G401.6 (cell line): ENCODE data around the gene MORC4.

Experiments
- FAIRE-seq: peaks from 2 replicates; lab custom pipeline; 2012; peaks lifted over from hg19 to GRCh38; lab: Jason Lieb, UNC

Gene MORC4

GRCh38 chrX:106905064-106905708, 94.8 kb downstream of the MORC4 start:
- no peak for FAIRE-seq

DNA sequence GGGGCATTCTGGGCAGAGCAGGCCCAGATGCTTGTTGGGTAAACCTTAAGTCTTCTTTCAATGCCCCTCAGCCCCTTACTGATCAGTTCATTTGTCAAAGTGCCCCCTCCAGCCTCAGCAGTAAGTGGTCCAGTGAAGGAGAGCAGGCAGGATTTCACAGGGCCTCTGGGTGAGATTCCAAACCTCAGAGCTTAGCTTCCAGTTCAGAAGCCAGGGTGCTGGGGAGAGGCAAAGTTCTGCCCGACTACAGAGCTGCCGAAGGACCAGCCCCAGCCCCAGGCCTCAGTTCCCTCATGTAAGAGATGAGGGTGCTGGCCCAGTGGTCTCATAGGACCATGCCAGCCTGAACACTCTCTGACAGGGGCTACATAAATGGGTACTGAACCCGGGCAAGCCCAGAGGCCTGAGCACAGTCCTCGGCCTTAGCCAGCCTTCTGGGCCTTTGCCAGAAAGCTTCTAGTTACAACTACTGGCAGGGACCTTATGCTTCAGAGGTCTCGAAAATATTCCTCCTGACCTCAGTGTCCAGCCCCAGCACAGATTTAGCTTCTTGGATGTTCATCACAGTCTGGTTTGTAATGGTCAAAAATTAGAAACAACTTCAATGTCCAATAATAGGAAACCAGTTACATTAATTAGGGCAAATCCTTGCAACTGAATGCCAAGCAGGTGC, 96.0 kb downstream of the MORC4 start:
- no peak for FAIRE-seq

DNA sequence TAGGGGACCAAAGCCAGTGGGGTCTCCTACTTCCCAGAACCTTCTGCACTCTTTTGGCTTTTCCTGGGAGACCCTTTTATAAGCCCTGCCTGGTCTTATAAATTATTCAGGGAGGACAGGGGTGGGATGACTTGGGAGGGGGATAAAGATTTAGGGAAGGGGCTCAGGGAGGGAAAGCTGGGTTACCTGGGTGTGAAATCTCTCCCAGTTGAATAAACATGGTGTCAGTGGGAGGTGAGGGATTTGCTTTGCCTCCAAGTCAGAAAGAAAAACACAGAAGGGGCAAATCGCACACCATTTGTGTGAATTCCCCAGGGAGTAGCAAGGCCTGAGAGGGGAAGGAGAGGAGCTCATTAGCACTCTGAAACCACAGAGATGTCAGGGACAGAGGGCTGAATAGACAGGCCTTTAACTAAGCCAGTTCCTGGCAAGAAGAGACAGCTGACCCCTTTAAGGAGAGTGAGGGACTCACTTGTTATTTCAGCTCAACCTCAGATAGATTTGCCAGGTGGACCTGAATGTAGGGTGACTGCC, 96.7 kb downstream of the MORC4 start, which contains the start of gene RIPPLY1:
Gene RIPPLY1, minus strand, starts transcription at position 51 of the 534 bp plus-strand sequence. CDS start 54 bp downstream, outside the sequence.
- no peak for FAIRE-seq

DNA sequence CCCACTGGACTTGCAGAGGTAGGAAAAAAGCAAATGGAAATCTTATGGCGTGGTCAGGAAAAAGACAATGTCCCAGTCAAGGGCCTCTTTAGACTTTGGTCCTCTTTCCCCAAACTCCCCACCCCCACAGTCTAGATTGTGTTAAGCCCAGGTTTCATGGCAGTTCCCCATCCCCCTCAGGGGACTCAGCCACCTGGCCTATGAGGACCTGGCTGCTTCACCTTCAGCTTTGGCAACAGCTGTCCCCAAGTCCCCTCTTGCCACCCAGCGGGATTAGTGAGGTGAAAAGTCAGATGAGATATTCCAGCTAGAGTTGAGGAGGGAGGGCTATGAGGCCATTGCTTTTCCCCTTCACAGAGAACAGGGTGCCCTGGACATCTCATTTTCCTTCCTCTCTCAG, 97.3 kb downstream of the MORC4 start:
- no peak for FAIRE-seq

GRCh38 chrX:106901781-106902219, 98.2 kb downstream of the MORC4 start:
- no peak for FAIRE-seq

DNA sequence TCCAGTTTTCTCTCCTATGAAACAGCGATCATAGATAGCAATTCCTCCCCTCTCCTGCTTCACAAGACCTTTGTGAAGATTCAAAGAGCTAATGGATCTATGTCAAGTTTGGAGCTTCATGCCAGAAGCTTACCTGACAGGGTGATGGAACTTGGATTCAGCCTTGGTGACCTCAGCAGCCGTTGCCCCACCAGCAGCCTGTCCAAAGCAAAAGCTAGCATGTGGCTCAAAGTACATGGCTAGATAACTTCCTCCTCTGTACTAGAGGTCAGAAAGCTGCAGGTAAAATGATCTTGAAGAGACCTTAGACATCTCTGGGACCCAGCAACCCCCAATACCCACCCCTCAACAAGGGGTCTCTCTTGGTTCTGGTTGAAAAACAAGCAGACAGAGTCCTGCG, 98.7 kb downstream of the MORC4 start:
- FAIRE-seq, result no peak

- FAIRE-seq, result no peak
Measured at GRCh38 chrX:106899841-106900240, 100.2 kb downstream of the MORC4 start.

DNA sequence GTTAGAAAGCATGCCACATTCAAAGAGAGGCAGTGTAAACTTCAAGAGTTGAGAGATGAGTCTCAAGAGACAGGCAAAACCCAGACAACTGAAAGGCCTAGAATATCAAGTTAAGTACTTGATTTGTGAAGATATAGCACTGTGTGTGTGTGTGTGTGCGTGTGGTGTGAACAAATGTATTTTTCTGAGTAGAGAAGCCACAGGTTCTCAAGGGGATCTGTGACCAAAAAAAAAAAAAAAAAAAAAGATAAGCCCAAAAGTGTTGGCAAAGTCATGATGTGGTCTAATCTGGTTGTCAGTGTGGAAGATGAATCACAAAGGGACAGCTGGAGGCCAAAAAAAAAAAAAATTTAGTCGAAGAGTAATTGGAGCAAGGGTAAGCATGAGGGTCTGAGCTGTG, 100.7 kb downstream of the MORC4 start:
- FAIRE-seq, result no peak

DNA sequence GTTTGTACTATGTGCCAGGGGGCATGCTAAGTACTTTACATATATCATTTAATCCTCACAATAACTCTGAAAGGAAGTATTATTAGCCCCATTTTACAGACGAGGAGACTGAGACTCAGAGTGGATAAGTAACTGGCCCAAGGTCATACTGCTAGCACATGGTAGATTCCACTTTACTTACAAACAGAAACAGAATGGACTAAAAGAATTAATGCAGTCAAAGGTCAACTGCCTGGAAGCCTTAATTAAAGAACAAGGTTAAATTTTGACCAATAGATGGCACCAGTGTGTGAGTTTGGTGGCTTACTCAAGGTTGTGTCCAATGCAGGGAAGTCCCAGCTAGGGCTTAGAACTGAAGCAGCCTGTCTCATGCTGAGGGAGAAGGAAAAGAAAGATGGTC, 101.5 kb downstream of the MORC4 start:
- no peak for FAIRE-seq

DNA sequence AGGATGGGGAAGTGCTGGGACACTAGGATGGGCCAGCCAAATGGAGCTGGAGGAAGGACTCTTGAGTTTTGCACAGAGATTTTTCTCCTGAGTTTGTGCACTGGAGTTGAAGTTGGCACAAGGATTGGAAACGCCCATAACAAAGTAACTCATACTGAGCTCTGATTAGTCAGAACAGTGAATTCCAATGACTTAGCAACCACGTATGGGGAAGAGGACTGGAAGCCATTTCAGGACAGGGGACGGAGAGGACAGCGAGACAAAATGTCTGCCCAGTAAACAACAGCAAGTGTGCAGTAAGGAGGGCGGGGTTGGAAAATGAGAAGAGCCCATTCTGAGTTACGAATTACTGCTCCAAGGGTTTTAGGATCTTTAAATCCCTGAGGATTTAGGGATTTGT, 102.8 kb downstream of the MORC4 start:
- no peak for FAIRE-seq

DNA sequence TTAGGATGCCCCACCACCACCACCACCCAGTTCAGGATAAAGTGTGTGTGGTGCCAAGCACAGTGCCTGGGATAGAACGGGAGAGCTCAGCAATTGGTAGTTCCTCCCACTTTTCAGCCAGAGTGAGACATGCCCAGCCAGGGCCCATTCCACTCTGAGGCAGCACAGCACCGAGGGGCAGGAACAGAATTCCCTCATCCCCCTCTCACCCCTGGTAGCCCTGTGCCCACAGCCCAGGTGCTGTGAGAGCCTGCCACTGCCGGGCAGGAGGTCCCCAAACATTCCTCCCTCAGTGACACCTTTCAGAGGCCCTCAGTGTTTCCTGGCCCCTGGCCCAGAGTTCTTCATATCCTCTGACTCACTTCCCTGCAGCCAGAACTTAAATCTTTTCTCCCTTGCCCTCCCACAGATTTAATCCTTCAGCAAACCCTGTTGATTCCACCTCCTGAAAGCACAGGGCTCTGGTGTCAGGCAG, 105.0 kb downstream of the MORC4 start:
- FAIRE-seq, result no peak

GRCh38 chrX:106894392-106894909, 105.6 kb downstream of the MORC4 start:
- FAIRE-seq, result peak; percentile 69

- FAIRE-seq, result no peak
Measured at GRCh38 chrX:106891762-106892460, 108.1 kb downstream of the MORC4 start.
